ENCODE measurements around the gene IFIT1. TPM values are rescaled to one million over a fixed set of nuclear protein-coding genes. Genes with fewer than 3 reads are reported as not detected.

IFIT1 gene
- total RNA-seq, 1 donor from 2014 or later, result 13.2 TPM

DNA sequence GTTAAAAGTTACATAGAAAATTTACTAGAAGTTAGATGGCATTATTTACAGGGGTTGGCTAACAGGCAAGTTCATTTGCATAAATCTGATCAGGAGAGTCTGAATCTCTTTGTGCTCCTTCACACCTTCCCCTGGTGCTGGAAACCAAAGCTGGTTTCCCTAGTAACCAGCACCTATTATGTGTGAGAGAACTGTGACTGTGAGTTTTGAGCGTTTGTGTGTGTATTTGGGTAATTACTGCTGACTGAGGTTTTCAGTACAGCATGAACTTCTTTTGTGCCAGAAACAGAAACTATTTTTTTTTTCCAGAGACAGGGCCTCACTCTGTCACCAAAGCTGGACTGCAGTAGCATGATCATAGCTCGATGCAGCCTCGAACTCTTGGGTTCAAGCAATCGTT lies 24.9 kb upstream of the IFIT1 start:
- Histone ChIP-seq H3K36me3 (no peaks in the 10 kb centered on the region), H4K20me1 (ENCODE audit: low read depth) (no peaks in the 10 kb centered on the region), H3K27ac (no peak overlapping the region), H3K4me1 (peaks cover 15% of the 10 kb centered on the region), H3K9ac (no peak overlapping the region), H3F3A (ENCODE audit: low read depth) (no peaks in the 10 kb centered on the region), H3K27me3 (no peaks in the 10 kb centered on the region), H3K9me3 (ENCODE audit: low read depth) (no peaks in the 10 kb centered on the region), H3K4me2 (peak overlapping the region; percentile 21), H3K79me2 (ENCODE audit: low read depth) (no peaks in the 10 kb centered on the region), H2AFZ (replicated peaks) (peak overlapping the region; percentile 52), H3K4me3 (no peak overlapping the region)
- DNase-seq (ENCODE audit: low spot score), result peak; percentile 34
- Mint-ChIP-seq H3K4me1 (peaks cover 24% of the 10 kb centered on the region), H3K9me3 (peaks cover 4% of the 10 kb centered on the region), H3K4me3 (no peak overlapping the region), H3K27ac (peak overlapping the region; percentile 57), H3K36me3 (no peaks in the 10 kb centered on the region), H3K27me3 (ENCODE audit: insufficient read depth, low read depth) (no peaks in the 10 kb centered on the region)
- TF ChIP-seq, protein P1, sequence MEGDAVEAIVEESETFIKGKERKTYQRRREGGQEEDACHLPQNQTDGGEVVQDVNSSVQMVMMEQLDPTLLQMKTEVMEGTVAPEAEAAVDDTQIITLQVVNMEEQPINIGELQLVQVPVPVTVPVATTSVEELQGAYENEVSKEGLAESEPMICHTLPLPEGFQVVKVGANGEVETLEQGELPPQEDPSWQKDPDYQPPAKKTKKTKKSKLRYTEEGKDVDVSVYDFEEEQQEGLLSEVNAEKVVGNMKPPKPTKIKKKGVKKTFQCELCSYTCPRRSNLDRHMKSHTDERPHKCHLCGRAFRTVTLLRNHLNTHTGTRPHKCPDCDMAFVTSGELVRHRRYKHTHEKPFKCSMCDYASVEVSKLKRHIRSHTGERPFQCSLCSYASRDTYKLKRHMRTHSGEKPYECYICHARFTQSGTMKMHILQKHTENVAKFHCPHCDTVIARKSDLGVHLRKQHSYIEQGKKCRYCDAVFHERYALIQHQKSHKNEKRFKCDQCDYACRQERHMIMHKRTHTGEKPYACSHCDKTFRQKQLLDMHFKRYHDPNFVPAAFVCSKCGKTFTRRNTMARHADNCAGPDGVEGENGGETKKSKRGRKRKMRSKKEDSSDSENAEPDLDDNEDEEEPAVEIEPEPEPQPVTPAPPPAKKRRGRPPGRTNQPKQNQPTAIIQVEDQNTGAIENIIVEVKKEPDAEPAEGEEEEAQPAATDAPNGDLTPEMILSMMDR (IDR thresholded peaks at IDR 0.05), result no peak
- TF ChIP-seq EZH2phosphoT487 (IDR thresholded peaks at IDR 0.05) (no peak), EZH2 (IDR thresholded peaks at IDR 0.05) (no peak)

DNA sequence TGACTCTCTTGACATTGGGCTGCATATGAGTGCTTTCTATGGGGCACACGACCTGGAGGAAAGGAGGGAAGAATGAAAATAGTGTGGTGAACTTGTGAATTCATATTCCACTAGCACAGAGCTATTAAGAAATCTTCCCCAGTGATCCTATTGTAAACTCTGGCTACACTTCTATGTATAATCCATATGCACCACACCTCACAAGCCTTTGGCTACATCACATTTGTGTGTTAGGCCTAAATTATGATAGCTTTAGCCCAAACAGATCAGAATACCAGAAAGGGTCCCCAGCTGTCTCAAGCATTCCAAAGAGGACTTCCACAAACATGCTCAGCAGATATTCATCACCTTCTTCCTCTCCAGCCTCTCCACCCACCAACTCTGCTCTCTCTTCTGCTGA lies 24.3 kb upstream of the IFIT1 start:
- no peak overlapping the region for H3K4me2 ChIP-seq
- no peaks in the 10 kb centered on the region for H3K79me2 ChIP-seq (ENCODE audit: low read depth)
- no peaks in the 10 kb centered on the region for H3F3A ChIP-seq (ENCODE audit: low read depth)
- H2AFZ ChIP-seq (replicated peaks), result no peak overlapping the region
- H3K4me3 Mint-ChIP-seq, result no peak overlapping the region
- H3K4me3 ChIP-seq, result no peak overlapping the region
- H3K4me1 ChIP-seq, result peaks cover 15% of the 10 kb centered on the region
- peak overlapping the region; percentile 82 for H3K27ac Mint-ChIP-seq
- no peaks in the 10 kb centered on the region for H3K36me3 ChIP-seq
- H3K4me1 Mint-ChIP-seq, result peaks cover 24% of the 10 kb centered on the region
- no peak for TF ChIP-seq EZH2 (IDR thresholded peaks at IDR 0.05)
- no peak for TF ChIP-seq EZH2phosphoT487 (IDR thresholded peaks at IDR 0.05)
- TF ChIP-seq, protein P1 (IDR thresholded peaks at IDR 0.05), result no peak
- H3K9me3 Mint-ChIP-seq, result peaks cover 4% of the 10 kb centered on the region
- H3K9ac ChIP-seq, result no peak overlapping the region
- H3K27me3 Mint-ChIP-seq (ENCODE audit: insufficient read depth, low read depth), result no peaks in the 10 kb centered on the region
- H3K9me3 ChIP-seq (ENCODE audit: low read depth), result no peaks in the 10 kb centered on the region
- no peak overlapping the region for H3K27ac ChIP-seq
- no peaks in the 10 kb centered on the region for H4K20me1 ChIP-seq (ENCODE audit: low read depth)
- H3K36me3 Mint-ChIP-seq, result no peaks in the 10 kb centered on the region
- no peak for DNase-seq (ENCODE audit: low spot score)
- H3K27me3 ChIP-seq, result no peaks in the 10 kb centered on the region

- no peak overlapping the region for H3K9ac ChIP-seq
- DNase-seq (ENCODE audit: low spot score), result peak; percentile 29
- H3K9me3 ChIP-seq (ENCODE audit: low read depth), result no peaks in the 10 kb centered on the region
Observed at GRCh38 chr10:89369156-89370105, 23.0 kb upstream of the IFIT1 start.

More at GRCh38 chr10:89369156-89370105, 23.0 kb upstream of the IFIT1 start:
- H3K27me3 Mint-ChIP-seq (ENCODE audit: insufficient read depth, low read depth), result no peaks in the 10 kb centered on the region
- peaks cover 27% of the 10 kb centered on the region for H3K4me1 Mint-ChIP-seq
- peaks cover 4% of the 10 kb centered on the region for H3K9me3 Mint-ChIP-seq
- H2AFZ ChIP-seq (replicated peaks), result peak overlapping the region; percentile 57
- H3K27ac ChIP-seq, result no peak overlapping the region
- no peaks in the 10 kb centered on the region for H4K20me1 ChIP-seq (ENCODE audit: low read depth)
- H3K4me1 ChIP-seq, result peaks cover 15% of the 10 kb centered on the region
- H3K4me3 Mint-ChIP-seq, result no peak overlapping the region
- H3K4me2 ChIP-seq, result no peak overlapping the region
- no peak for TF ChIP-seq EZH2 (IDR thresholded peaks at IDR 0.05)
- TF ChIP-seq, protein P1 (IDR thresholded peaks at IDR 0.05), result peak; percentile 68
- H3K27me3 ChIP-seq, result no peaks in the 10 kb centered on the region
- no peaks in the 10 kb centered on the region for H3K79me2 ChIP-seq (ENCODE audit: low read depth)
- no peak overlapping the region for H3K4me3 ChIP-seq
- no peaks in the 10 kb centered on the region for H3K36me3 ChIP-seq
- H3F3A ChIP-seq (ENCODE audit: low read depth), result no peaks in the 10 kb centered on the region
- no peak overlapping the region for H3K27ac Mint-ChIP-seq
- no peaks in the 10 kb centered on the region for H3K36me3 Mint-ChIP-seq

Measured in neural progenitor cell (in vitro differentiated cells).